Hepatocyte (in vitro differentiated cells): ENCODE data around the gene MAPK8.

ENCODE experiments used
- EZH2 ChIP-seq: fragments of 200-600 bp; sonication (generic); IDR thresholded peaks from 2 replicates; pipeline ENCODE4 v1.6.1; 2016; ENCODE audit warnings: antibody characterized with exemption, mild to moderate bottlenecking, borderline replicate concordance
- TF ChIP-seq, protein P1 (sequence below): fragments of 200-600 bp; sonication (generic); IDR thresholded peaks from 2 replicates; pipeline ENCODE4 v1.5.1; 2016; ENCODE audit warnings: antibody characterized with exemption, mild to moderate bottlenecking; ENCODE audit not compliant: poor library complexity

DNA sequence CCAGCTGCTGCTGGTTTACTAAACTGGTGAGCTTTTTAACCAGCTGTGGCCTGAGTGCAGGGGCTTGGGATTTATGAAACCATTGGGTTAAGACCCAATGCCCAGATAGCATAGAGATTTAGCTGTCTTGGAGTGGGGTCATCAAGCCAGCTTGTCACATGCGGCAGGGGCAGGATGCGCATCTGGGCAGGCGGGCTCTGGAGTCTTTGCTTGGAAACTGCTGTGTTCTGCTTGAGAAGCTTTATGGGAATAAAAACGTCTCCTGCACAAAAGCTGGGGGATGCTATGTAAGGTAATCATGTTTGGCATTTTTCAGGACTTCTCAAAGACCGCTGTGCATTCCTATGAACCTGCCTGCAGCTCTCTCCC, 136.3 kb downstream of the MAPK8 start:
- TF ChIP-seq, protein P1, sequence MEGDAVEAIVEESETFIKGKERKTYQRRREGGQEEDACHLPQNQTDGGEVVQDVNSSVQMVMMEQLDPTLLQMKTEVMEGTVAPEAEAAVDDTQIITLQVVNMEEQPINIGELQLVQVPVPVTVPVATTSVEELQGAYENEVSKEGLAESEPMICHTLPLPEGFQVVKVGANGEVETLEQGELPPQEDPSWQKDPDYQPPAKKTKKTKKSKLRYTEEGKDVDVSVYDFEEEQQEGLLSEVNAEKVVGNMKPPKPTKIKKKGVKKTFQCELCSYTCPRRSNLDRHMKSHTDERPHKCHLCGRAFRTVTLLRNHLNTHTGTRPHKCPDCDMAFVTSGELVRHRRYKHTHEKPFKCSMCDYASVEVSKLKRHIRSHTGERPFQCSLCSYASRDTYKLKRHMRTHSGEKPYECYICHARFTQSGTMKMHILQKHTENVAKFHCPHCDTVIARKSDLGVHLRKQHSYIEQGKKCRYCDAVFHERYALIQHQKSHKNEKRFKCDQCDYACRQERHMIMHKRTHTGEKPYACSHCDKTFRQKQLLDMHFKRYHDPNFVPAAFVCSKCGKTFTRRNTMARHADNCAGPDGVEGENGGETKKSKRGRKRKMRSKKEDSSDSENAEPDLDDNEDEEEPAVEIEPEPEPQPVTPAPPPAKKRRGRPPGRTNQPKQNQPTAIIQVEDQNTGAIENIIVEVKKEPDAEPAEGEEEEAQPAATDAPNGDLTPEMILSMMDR = no peak
- TF ChIP-seq EZH2 = no peak
